OCI-LY7 (cell line): ENCODE results near the gene TTC8. TPM values are rescaled to one million over a fixed set of nuclear protein-coding genes. Genes with fewer than 3 reads are reported as not detected.

Experiments
- Bru-seq: library from RNA; stranded (reverse); fragments of 400-500 nt; gene quantifications from one replicate; lab custom pipeline; 2021; lab: Mats Ljungman, UMichigan
- BruChase-seq, 2 experiments: library from RNA; stranded (reverse); fragments of 400-500 nt; gene quantifications; one replicate each; lab custom pipeline; 2021; lab: Mats Ljungman, UMichigan
- BruUV-seq: library from RNA; stranded (reverse); fragments of 400-500 nt; replicated peaks from 2 replicates; lab custom pipeline; 2021; lab: Mats Ljungman, UMichigan
- CTCF ChIA-PET: fragments of 300-600 bp; sonication (Branson Sonifier 250); formaldehyde crosslinking; loops from one replicate; lab custom pipeline; 2022; ENCODE audit warnings: antibody characterized with exemption; ENCODE audit not compliant: unreplicated experiment; lab: Charles Lee
- POLR2A ChIA-PET: fragments of 300-600 bp; sonication (Branson Sonifier 250); formaldehyde crosslinking; loops from one replicate; lab custom pipeline; 2022; ENCODE audit warnings: antibody characterized with exemption; lab: Charles Lee
- DNase-seq: peaks from one replicate; pipeline ENCODE4 v3.0.0-alpha.2; 2015; ENCODE audit warnings: low spot score
- H2AFZ ChIP-seq: fragments of 200-600 bp; sonication (generic), shearing (Covaris generic); 2 replicates; pipeline ENCODE4 v1.6.1; 2014; ENCODE audit warnings: mild to moderate bottlenecking, antibody characterized with exemption, low read length, moderate library complexity
- H3K27ac ChIP-seq: fragments of 200-600 bp; sonication (generic); 2 replicates; pipeline ENCODE4 v1.5.1; 2014; ENCODE audit warnings: mixed run types, low read depth, mild to moderate bottlenecking, moderate library complexity, low read length, inconsistent platforms; ENCODE audit not compliant: poor library complexity, severe bottlenecking
- H3K36me3 ChIP-seq: fragments of 200-600 bp; sonication (generic); 2 replicates; pipeline ENCODE4 v1.6.1; 2014; ENCODE audit warnings: mild to moderate bottlenecking, antibody characterized with exemption, low read length, moderate library complexity, mixed read lengths; ENCODE audit not compliant: insufficient read depth
- H3K4me1 ChIP-seq: fragments of 200-600 bp; sonication (generic); 2 replicates; pipeline ENCODE4 v1.5.1; 2014; ENCODE audit warnings: mild to moderate bottlenecking, low read length; ENCODE audit not compliant: insufficient read depth, poor library complexity, severe bottlenecking
- H3K4me2 ChIP-seq: fragments of 200-600 bp; sonication (generic); 2 replicates; pipeline ENCODE4 v1.6.1; 2014; ENCODE audit warnings: mild to moderate bottlenecking, low read length
- H3K4me3 ChIP-seq: fragments of 200-600 bp; sonication (generic); 2 replicates; pipeline ENCODE4 v1.5.1; 2014; ENCODE audit warnings: mild to moderate bottlenecking, low read depth, low read length; ENCODE audit not compliant: poor library complexity, severe bottlenecking
- H3K79me2 ChIP-seq: fragments of 200-600 bp; sonication (generic); 2 replicates; pipeline ENCODE4 v1.6.1; 2016; ENCODE audit warnings: low read depth, mild to moderate bottlenecking, low read length, moderate library complexity, mixed read lengths; ENCODE audit not compliant: insufficient read depth
- H3K9me2 ChIP-seq: fragments of 200-600 bp; sonication (generic); 2 replicates; pipeline ENCODE4 v1.6.1; 2016; ENCODE audit warnings: mild to moderate bottlenecking, low read length, mixed read lengths; ENCODE audit not compliant: insufficient read depth
- H3K9me3 ChIP-seq: fragments of 200-600 bp; sonication (generic); 2 replicates; pipeline ENCODE4 v1.6.1; 2014; ENCODE audit warnings: mild to moderate bottlenecking, mixed run types, low read length, mixed read lengths
- H4K20me1 ChIP-seq: fragments of 200-600 bp; sonication (generic); 2 replicates; pipeline ENCODE4 v1.6.1; 2014; ENCODE audit warnings: mild to moderate bottlenecking, antibody characterized with exemption, low read length, moderate library complexity, mixed read lengths; ENCODE audit not compliant: insufficient read depth
- CTCF ChIP-seq: fragments of 200-600 bp; sonication (generic); conservative IDR thresholded peaks from 2 replicates; pipeline ENCODE4 v1.5.1; 2014; ENCODE audit warnings: mild to moderate bottlenecking, antibody characterized with exemption, low read length, moderate library complexity, mixed read lengths
- EZH2phosphoT487 ChIP-seq: fragments of 200-600 bp; sonication (generic); IDR thresholded peaks from 2 replicates; pipeline ENCODE4 v1.6.1; 2018; ENCODE audit warnings: low read depth, borderline replicate concordance, mild to moderate bottlenecking, mixed run types, antibody characterized with exemption, low read length, moderate library complexity, mixed read lengths
- intact Hi-C: fragments of 100-400 bp; cut with micrococcal nuclease; formaldehyde crosslinking; loops from one replicate; pipeline ENCODE4 v1.10.0; 2022; ENCODE audit not compliant: unreplicated experiment
- long read RNA-seq: library from polyadenylated mRNA; stranded (forward); transcript quantifications from one replicate; pipeline ENCODE4 v2.0.0, GENCODE V29; 2022
- total RNA-seq, 2 experiments: library from RNA; depleted of rRNA in 1 of 2; stranded (reverse); fragments of >200 nt in 1 of 2; shearing (Covaris generic) in 1 of 2; gene quantifications; 2 replicates each; pipeline ENCODE4 v1.2.3, GENCODE V29; 2014 to 2022

Gene TTC8
- 2.7 and 3.0 TPM in 2 replicates for total RNA-seq (2014; rRNA removed; shearing (Covaris generic))
- 8.2 and 9.4 TPM in 2 replicates for total RNA-seq (2022)
- Bru-seq, nascent RNA, result percentile 49 among the genes with signal in this experiment
- percentile 43 among the genes with signal in this experiment for BruChase-seq, experiment 1, labeled RNA remaining after a 6-hour chase
- BruChase-seq, experiment 2, labeled RNA remaining after a 2-hour chase, result percentile 46 among the genes with signal in this experiment
- long read RNA-seq, full-length matches to known transcripts, result 5 of 7 reads
- long read RNA-seq, partial matches to known transcripts, result 0 of 7 reads
- long read RNA-seq, other reads (novel, unspliced or antisense), result 2 of 7 reads

DNA sequence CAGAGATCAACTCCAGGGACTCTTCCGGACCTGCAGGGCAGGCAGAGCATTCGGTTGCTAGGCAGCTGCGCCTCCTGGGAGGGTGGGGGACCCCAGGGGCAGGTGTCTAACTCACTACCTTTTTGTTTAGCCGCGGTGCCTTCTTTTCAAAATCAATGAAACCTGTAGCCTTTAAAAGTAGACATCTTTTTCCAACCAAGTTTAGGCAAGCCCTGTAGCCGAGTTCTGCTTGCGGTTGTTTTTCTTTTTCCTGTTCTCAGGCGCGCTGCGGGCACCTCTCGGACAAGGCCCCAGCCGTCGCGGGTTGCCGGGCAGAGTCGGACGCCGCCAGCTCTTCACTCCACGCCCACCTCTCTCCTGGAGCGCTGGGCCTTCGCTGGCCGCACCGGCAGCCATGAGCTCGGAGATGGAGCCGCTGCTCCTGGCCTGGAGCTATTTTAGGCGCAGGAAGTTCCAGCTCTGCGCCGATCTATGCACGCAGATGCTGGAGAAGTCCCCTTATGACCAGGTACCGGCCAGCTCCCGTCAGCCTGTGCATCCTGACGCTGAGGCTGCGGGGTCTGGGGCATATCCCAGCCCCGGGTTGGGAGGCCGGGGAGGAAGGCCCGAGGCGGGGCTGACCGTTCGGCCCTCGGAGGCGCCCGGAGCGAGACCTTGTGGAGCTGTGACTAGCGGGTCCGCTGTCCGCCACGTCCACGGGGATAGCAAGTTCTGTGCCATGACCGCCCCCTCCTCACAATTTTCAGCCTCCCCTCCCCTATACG, at the start of gene TTC8:
TTC8 (plus strand) TSS at position 338 of the 764 bp plus-strand sequence; CDS start at position 395, 57 bp downstream.
- Histone ChIP-seq H3K9me3 (no peaks in the 10 kb centered on the region), H3K4me3 (peak within 1 kb of the TSS; percentile 75), H4K20me1 (no peaks in the 10 kb centered on the region), H3K36me3 (no peaks in the 10 kb centered on the region), H3K4me2 (peak within 1 kb of the TSS; percentile 89), H3K79me2 (no peaks in the 10 kb centered on the region), H3K4me1 (peaks cover 7% of the 10 kb centered on the region), H2AFZ (peak within 1 kb of the TSS; percentile 94), H3K27ac (peak within 1 kb of the TSS; percentile 39), H3K9me2 (no peaks in the 10 kb centered on the region)
- DNase-seq, result peak; percentile 90
- no peak for TF ChIP-seq CTCF
- no peak for TF ChIP-seq EZH2phosphoT487
- no TSS peak for BruUV-seq
- intact Hi-C loops, result loop anchor here (2.0 kb wide), 1 partner anchor 32 kb away; the partner anchor contains the start of gene EML5
- ChIA-PET CTCF (interaction anchor here (1.0 kb wide), 2 partner anchors 51 to 1507 kb away, joined by 3 read pairs; no protein-coding TSS in a partner anchor), POLR2A (interaction anchor here (0.7 to 2.4 kb wide), 17 partner anchors 10 to 1131 kb away, joined by 3 to 10 read pairs (median 3); partner anchors contain the start of genes EML5 and TDP1)

GRCh38 chr14:88775532-88775931, 48.9 kb upstream of the TTC8 start:
- intact Hi-C loops, result no loop called here
- Histone ChIP-seq H4K20me1 (no peaks in the 10 kb centered on the region), H3K9me3 (no peaks in the 10 kb centered on the region), H3K9me2 (no peaks in the 10 kb centered on the region), H3K4me3 (no peak overlapping the region), H3K36me3 (no peaks in the 10 kb centered on the region), H3K79me2 (no peaks in the 10 kb centered on the region), H3K4me2 (no peak overlapping the region), H3K4me1 (no peaks in the 10 kb centered on the region), H2AFZ (no peak overlapping the region), H3K27ac (no peak overlapping the region)
- TF ChIP-seq CTCF, result no peak
- TF ChIP-seq EZH2phosphoT487, result no peak
- CTCF ChIA-PET, result no interaction called here
- no TSS peak for BruUV-seq
- DNase-seq, result no peak
- POLR2A ChIA-PET, result interaction anchor here (1.5 kb wide), 1 partner anchor 16 kb away, joined by 3 read pairs; no protein-coding TSS in a partner anchor
